OCI-LY7 (cell line): ENCODE data around the gene RRBP1. TPM values are rescaled to one million over a fixed set of nuclear protein-coding genes. Genes with fewer than 3 reads are reported as not detected.
A peak's percentile ranks its signal among the peaks of the same experiment; 100 is the strongest.

Experiments used
- BruUV-seq: library from RNA; stranded (reverse); fragments of 400-500 nt; replicated peaks from 2 replicates; lab custom pipeline; 2021; lab: Mats Ljungman, UMichigan
- CTCF ChIA-PET: fragments of 300-600 bp; sonication (Branson Sonifier 250); formaldehyde crosslinking; loops from one replicate; lab custom pipeline; 2022; ENCODE audit warnings: antibody characterized with exemption; ENCODE audit not compliant: unreplicated experiment; lab: Charles Lee
- POLR2A ChIA-PET: fragments of 300-600 bp; sonication (Branson Sonifier 250); formaldehyde crosslinking; loops from one replicate; lab custom pipeline; 2022; ENCODE audit warnings: antibody characterized with exemption; lab: Charles Lee
- DNase-seq: peaks from one replicate; pipeline ENCODE4 v3.0.0-alpha.2; 2015; ENCODE audit warnings: low spot score
- H2AFZ ChIP-seq: fragments of 200-600 bp; sonication (generic), shearing (Covaris generic); 2 replicates; pipeline ENCODE4 v1.6.1; 2014; ENCODE audit warnings: mild to moderate bottlenecking, antibody characterized with exemption, low read length, moderate library complexity
- H3K27ac ChIP-seq: fragments of 200-600 bp; sonication (generic); 2 replicates; pipeline ENCODE4 v1.5.1; 2014; ENCODE audit warnings: mixed run types, low read depth, mild to moderate bottlenecking, moderate library complexity, low read length, inconsistent platforms; ENCODE audit not compliant: poor library complexity, severe bottlenecking
- H3K36me3 ChIP-seq: fragments of 200-600 bp; sonication (generic); 2 replicates; pipeline ENCODE4 v1.6.1; 2014; ENCODE audit warnings: mild to moderate bottlenecking, antibody characterized with exemption, low read length, moderate library complexity, mixed read lengths; ENCODE audit not compliant: insufficient read depth
- H3K4me1 ChIP-seq: fragments of 200-600 bp; sonication (generic); 2 replicates; pipeline ENCODE4 v1.5.1; 2014; ENCODE audit warnings: mild to moderate bottlenecking, low read length; ENCODE audit not compliant: insufficient read depth, poor library complexity, severe bottlenecking
- H3K4me2 ChIP-seq: fragments of 200-600 bp; sonication (generic); 2 replicates; pipeline ENCODE4 v1.6.1; 2014; ENCODE audit warnings: mild to moderate bottlenecking, low read length
- H3K4me3 ChIP-seq: fragments of 200-600 bp; sonication (generic); 2 replicates; pipeline ENCODE4 v1.5.1; 2014; ENCODE audit warnings: mild to moderate bottlenecking, low read depth, low read length; ENCODE audit not compliant: poor library complexity, severe bottlenecking
- H3K79me2 ChIP-seq: fragments of 200-600 bp; sonication (generic); 2 replicates; pipeline ENCODE4 v1.6.1; 2016; ENCODE audit warnings: low read depth, mild to moderate bottlenecking, low read length, moderate library complexity, mixed read lengths; ENCODE audit not compliant: insufficient read depth
- H3K9me2 ChIP-seq: fragments of 200-600 bp; sonication (generic); 2 replicates; pipeline ENCODE4 v1.6.1; 2016; ENCODE audit warnings: mild to moderate bottlenecking, low read length, mixed read lengths; ENCODE audit not compliant: insufficient read depth
- H3K9me3 ChIP-seq: fragments of 200-600 bp; sonication (generic); 2 replicates; pipeline ENCODE4 v1.6.1; 2014; ENCODE audit warnings: mild to moderate bottlenecking, mixed run types, low read length, mixed read lengths
- H4K20me1 ChIP-seq: fragments of 200-600 bp; sonication (generic); 2 replicates; pipeline ENCODE4 v1.6.1; 2014; ENCODE audit warnings: mild to moderate bottlenecking, antibody characterized with exemption, low read length, moderate library complexity, mixed read lengths; ENCODE audit not compliant: insufficient read depth
- EZH2phosphoT487 ChIP-seq: fragments of 200-600 bp; sonication (generic); IDR thresholded peaks from 2 replicates; pipeline ENCODE4 v1.6.1; 2018; ENCODE audit warnings: low read depth, borderline replicate concordance, mild to moderate bottlenecking, mixed run types, antibody characterized with exemption, low read length, moderate library complexity, mixed read lengths
- intact Hi-C: fragments of 100-400 bp; cut with micrococcal nuclease; formaldehyde crosslinking; loops from one replicate; pipeline ENCODE4 v1.10.0; 2022; ENCODE audit not compliant: unreplicated experiment
- total RNA-seq, 2 experiments: library from RNA; depleted of rRNA in 1 of 2; stranded (reverse); fragments of >200 nt in 1 of 2; shearing (Covaris generic) in 1 of 2; gene quantifications; 2 replicates each; pipeline ENCODE4 v1.2.3, GENCODE V29; 2014 to 2022
- TF ChIP-seq, protein P1 (sequence below): fragments of 200-600 bp; sonication (generic); conservative IDR thresholded peaks from 2 replicates; pipeline ENCODE4 v1.5.1; 2014; ENCODE audit warnings: mild to moderate bottlenecking, antibody characterized with exemption, low read length, moderate library complexity, mixed read lengths

Gene RRBP1
- total RNA-seq, 2 experiments from 2014 or later: 13.6 to 46.3 TPM

GRCh38 chr20:17576215-17576614 is 105.8 kb downstream of the RRBP1 start:
- no peak overlapping the region for H3K27ac ChIP-seq
- H4K20me1 ChIP-seq: no peaks in the 10 kb centered on the region
- H3K9me2 ChIP-seq: no peaks in the 10 kb centered on the region
- no peak overlapping the region for H2AFZ ChIP-seq
- H3K4me2 ChIP-seq: no peak overlapping the region
- H3K9me3 ChIP-seq: no peaks in the 10 kb centered on the region
- no TSS peak for BruUV-seq
- peaks cover 13% of the 10 kb centered on the region for H3K4me1 ChIP-seq
- DNase-seq: no peak
- intact Hi-C loops: no loop called here
- H3K4me3 ChIP-seq: no peak overlapping the region
- no peak for TF ChIP-seq EZH2phosphoT487
- TF ChIP-seq, protein P1, sequence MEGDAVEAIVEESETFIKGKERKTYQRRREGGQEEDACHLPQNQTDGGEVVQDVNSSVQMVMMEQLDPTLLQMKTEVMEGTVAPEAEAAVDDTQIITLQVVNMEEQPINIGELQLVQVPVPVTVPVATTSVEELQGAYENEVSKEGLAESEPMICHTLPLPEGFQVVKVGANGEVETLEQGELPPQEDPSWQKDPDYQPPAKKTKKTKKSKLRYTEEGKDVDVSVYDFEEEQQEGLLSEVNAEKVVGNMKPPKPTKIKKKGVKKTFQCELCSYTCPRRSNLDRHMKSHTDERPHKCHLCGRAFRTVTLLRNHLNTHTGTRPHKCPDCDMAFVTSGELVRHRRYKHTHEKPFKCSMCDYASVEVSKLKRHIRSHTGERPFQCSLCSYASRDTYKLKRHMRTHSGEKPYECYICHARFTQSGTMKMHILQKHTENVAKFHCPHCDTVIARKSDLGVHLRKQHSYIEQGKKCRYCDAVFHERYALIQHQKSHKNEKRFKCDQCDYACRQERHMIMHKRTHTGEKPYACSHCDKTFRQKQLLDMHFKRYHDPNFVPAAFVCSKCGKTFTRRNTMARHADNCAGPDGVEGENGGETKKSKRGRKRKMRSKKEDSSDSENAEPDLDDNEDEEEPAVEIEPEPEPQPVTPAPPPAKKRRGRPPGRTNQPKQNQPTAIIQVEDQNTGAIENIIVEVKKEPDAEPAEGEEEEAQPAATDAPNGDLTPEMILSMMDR: no peak
- no peaks in the 10 kb centered on the region for H3K36me3 ChIP-seq
- ChIA-PET CTCF (no interaction called here), POLR2A (interaction anchor here (1.3 to 1.5 kb wide), 2 partner anchors 15 to 309 kb away, joined by 3 to 5 read pairs; no protein-coding TSS in a partner anchor)
- peaks cover 10% of the 10 kb centered on the region; the same call in 1 of the 2 replicates for H3K79me2 ChIP-seq

- intact Hi-C loops: no loop called here
- DNase-seq: no peak
- Histone ChIP-seq H3K4me1 (peaks cover 13% of the 10 kb centered on the region), H2AFZ (no peak overlapping the region), H3K4me2 (no peak overlapping the region), H3K79me2 (peaks cover 17% of the 10 kb centered on the region; the same call in 1 of the 2 replicates), H3K9me2 (no peaks in the 10 kb centered on the region), H3K9me3 (no peaks in the 10 kb centered on the region), H3K36me3 (no peaks in the 10 kb centered on the region), H3K27ac (no peak overlapping the region), H4K20me1 (no peaks in the 10 kb centered on the region), H3K4me3 (no peak overlapping the region)
- POLR2A ChIA-PET: interaction anchor here (0.6 to 3.7 kb wide), 7 partner anchors 10 to 398 kb away, joined by 3 to 15 read pairs (median 4); no protein-coding TSS in a partner anchor
- TF ChIP-seq, protein P1: no peak
- no peak for TF ChIP-seq EZH2phosphoT487
- CTCF ChIA-PET: interaction anchor here (0.6 kb wide), 2 partner anchors 61 to 104 kb away, joined by 3 read pairs; no protein-coding TSS in a partner anchor
- no TSS peak for BruUV-seq
Measured at GRCh38 chr20:17573463-17573862, 108.6 kb downstream of the RRBP1 start.

DNA sequence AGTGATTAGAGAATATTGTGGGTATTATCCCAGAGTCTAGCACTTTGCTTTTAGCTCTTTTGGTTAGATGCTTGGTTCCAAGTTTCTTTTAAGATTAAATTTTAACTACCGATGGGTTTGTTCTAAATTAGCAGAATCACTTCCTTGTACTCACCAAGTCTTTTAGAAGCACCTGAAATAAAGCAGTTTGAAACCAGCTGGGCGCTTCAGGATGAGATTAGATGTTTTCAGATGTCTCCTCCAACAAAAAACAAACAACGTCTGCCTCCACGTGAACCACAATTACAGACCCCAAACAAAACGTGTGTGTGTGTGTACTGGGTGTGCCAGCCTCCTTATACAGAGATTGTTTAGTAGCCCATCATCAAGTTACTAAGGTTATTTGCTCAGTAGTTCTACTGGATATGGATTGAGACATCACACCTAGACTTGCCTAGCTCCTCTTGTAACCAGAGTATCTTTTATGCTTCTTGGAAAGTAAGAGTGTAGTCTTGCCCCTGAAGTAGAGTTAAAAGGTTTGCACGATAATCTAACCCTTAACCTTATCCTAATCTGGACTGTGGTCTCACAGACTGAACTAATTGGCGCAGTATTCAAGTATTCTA is 109.9 kb downstream of the RRBP1 start:
- peak overlapping the region; percentile 35 for H3K27ac ChIP-seq
- DNase-seq: peak; percentile 28
- peaks cover 13% of the 10 kb centered on the region for H3K4me1 ChIP-seq
- peaks cover 17% of the 10 kb centered on the region; the same call in 1 of the 2 replicates for H3K79me2 ChIP-seq
- CTCF ChIA-PET: no interaction called here
- BruUV-seq: TSS peak; percentile 53
- intact Hi-C loops: no loop called here
- H2AFZ ChIP-seq: peak overlapping the region; percentile 38; the same call in 1 of the 2 replicates
- POLR2A ChIA-PET: interaction anchor here (0.6 to 3.7 kb wide), 4 partner anchors 15 to 1021 kb away, joined by 3 to 15 read pairs (median 4); no protein-coding TSS in a partner anchor
- TF ChIP-seq EZH2phosphoT487: no peak
- TF ChIP-seq, protein P1: no peak
- no peaks in the 10 kb centered on the region for H3K9me2 ChIP-seq
- peak overlapping the region; percentile 85 for H3K4me3 ChIP-seq
- H3K4me2 ChIP-seq: peak overlapping the region; percentile 94
- H3K9me3 ChIP-seq: no peaks in the 10 kb centered on the region
- no peaks in the 10 kb centered on the region for H4K20me1 ChIP-seq
- H3K36me3 ChIP-seq: no peaks in the 10 kb centered on the region
